ENCODE measurements around the gene HOXB3.

Gene HOXB3

DNA sequence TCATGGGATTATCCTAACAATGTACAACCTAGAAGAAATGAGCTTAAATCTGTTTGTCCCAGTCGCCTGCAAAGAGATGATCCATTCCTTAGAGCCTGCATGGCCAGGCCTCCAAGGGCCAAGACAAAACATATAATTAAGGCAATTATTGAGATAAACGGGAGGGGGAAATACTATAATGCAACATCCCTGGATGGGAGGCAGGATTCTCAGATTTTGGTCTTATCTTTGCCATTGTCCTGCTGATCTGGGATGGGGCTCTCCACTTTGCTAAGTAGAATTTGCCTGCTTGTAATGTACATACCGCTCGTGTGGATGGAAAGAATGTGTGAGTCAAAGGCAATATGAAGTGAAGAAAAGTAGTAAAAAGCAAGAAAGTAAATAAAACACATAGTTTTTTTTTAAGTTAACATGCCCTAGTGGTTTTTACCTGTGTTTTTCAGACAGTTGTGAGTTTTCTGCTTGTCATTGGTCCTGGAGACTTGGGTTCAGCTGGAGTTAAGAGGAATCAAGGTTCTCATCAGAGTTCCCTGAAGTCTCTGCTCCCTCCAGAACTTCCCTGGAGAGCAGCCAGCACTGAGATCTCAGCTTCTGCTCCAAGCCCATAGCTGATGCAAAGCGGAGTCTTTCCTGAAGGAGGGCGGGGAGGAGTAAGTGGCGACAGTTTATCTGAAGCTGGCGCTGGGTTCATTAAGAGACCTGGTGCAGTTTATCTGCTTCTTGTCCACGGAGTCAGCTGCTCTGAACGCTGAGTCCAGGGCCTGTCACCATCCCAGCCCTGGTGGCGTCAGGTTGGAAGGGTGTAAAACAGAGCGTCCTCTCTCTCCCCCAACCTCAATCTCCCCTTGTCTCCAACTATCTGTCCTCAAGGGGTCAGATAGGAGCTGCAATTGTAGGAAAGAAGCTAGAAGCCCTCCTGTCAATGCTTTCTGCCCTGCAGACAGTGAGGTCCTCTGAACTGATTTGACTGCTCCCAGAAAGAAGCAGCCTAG is 89.3 kb downstream of the HOXB3 start:
- Histone ChIP-seq H3K9me3 (ENCODE audit: control insufficient read depth, low read length) (no peaks in the 10 kb centered on the region), H3K36me3 (ENCODE audit: control insufficient read depth, insufficient read depth, low read length, severe bottlenecking) (no peaks in the 10 kb centered on the region), H3K9ac (ENCODE audit: low read length) (no peak overlapping the region), H3K4me3 (ENCODE audit: low read length) (no peak overlapping the region), H3K4me1 (ENCODE audit: control insufficient read depth, insufficient read depth, low read length) (peaks cover 4% of the 10 kb centered on the region), H3K27me3 (replicated peaks; ENCODE audit: control insufficient read depth, insufficient read depth, low read length) (no peaks in the 10 kb centered on the region)
- DNase-seq (ENCODE audit: low read depth) = no peak

DNA sequence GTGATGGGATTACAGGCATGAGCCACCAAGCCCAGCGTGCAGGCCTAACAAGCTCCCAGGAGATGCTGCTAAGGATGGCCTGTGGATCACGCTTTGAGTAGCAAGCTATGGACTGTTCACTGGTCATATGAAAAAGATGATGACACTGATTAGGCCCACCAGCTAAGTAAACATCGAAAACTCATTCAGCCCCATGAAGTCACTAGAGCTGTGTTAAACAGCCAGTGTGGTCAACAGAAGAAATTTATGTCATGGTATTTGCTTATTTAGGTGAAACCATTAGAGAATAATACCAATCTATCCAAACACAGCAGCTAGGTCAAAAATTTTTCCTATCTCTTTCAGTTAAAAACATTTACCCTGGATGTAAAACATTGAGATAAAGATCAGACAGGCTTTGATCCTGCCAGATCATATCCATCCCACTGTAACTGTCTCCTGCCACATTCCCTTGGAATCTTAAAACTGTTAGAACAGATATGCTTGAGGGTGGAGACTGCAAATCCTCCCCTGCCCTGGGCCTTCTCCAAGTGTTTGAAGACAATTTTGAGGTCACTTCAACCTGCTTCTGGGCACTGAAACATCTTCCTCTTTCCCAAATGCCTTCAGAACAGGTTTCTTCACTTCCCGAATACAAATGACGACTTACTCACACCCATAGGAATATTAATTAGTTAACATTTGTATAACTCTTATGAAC is 90.2 kb downstream of the HOXB3 start:
- H3K27me3 ChIP-seq (replicated peaks; ENCODE audit: control insufficient read depth, insufficient read depth, low read length) = no peaks in the 10 kb centered on the region
- no peaks in the 10 kb centered on the region for H3K36me3 ChIP-seq (ENCODE audit: control insufficient read depth, insufficient read depth, low read length, severe bottlenecking)
- H3K9me3 ChIP-seq (ENCODE audit: control insufficient read depth, low read length) = no peaks in the 10 kb centered on the region
- H3K9ac ChIP-seq (ENCODE audit: low read length) = no peak overlapping the region
- H3K4me3 ChIP-seq (ENCODE audit: low read length) = no peak overlapping the region
- peaks cover 4% of the 10 kb centered on the region for H3K4me1 ChIP-seq (ENCODE audit: control insufficient read depth, insufficient read depth, low read length)
- no peak for DNase-seq (ENCODE audit: low read depth)

DNA sequence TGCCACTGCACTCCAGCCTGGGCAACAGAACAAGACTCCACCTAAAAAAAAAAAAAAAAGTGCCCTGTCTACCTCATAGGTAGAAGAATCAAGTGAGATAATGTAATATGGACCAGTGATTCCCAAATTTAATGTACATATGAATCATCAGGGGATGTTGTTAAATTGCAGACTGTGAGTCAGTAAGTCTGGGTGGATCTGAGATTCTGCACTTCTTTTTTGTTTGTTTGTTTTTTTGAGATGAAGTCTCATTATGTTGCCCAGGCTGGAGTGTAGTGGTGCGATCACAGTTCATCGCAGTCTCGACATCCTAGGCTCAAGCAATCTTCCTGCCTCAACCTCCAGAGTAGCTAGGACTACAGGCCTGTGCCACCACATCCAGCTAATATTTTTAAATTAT is 90.8 kb downstream of the HOXB3 start:
- peaks cover 5% of the 10 kb centered on the region for H3K4me1 ChIP-seq (ENCODE audit: control insufficient read depth, insufficient read depth, low read length)
- no peaks in the 10 kb centered on the region for H3K36me3 ChIP-seq (ENCODE audit: control insufficient read depth, insufficient read depth, low read length, severe bottlenecking)
- no peak overlapping the region for H3K4me3 ChIP-seq (ENCODE audit: low read length)
- no peak overlapping the region for H3K9ac ChIP-seq (ENCODE audit: low read length)
- no peaks in the 10 kb centered on the region for H3K9me3 ChIP-seq (ENCODE audit: control insufficient read depth, low read length)
- no peak for DNase-seq (ENCODE audit: low read depth)
- no peaks in the 10 kb centered on the region for H3K27me3 ChIP-seq (replicated peaks; ENCODE audit: control insufficient read depth, insufficient read depth, low read length)

Data from adipocyte (in vitro differentiated cells).